ENCODE results near the gene TAX1BP3. TPM values are rescaled to one million over a fixed set of nuclear protein-coding genes. Genes with fewer than 3 reads are reported as not detected.

The TAX1BP3 gene
- polyA plus RNA-seq, 1 of the 3 experiments (the other 2 are of a cell fraction) = 192 TPM

DNA sequence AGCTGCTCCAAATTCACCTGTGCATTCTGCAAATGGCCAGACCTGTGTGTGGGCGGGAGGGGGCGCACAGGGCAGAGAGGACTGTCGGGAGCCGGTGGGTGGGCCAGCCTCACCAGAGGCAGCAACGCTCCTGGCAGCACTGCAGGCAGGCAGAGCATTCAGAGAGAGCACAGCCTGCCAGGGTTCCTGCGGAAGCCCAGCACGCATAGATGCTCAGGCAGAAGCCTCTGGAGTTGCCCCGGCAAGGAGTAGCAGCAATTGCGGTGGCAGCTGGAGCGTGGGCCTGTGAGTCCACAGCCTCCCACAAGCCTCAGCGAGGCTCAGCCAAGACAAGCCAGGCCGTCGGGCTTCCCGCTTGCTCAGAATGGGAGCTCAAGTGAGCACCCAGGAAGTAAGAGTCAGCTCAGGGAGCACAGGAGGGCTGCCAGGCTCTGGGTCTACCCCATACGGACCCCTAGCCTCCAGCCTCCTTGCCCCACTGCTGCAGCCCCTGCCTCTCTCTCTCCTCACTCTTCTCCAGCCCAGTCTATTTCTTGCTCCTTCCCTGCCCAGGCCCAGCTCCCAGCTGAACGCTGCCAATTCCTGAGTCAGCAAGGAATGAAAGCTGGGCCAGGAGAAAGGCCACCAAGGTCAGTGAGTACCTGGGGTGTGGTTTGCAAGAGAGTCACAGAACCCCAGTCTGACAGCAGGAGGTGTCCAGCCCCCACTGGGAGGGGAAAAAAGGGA is 9.9 kb upstream of the TAX1BP3 start:
- no peaks in the 10 kb centered on the region for H3K36me3 ChIP-seq (replicated peaks in 1 of 2; ENCODE audit: control insufficient read depth in 1 of 2, insufficient read depth in 2 of 2, low read length in 1 of 2)
- H3K9me2 ChIP-seq = no peaks in the 10 kb centered on the region
- H3K4me3 ChIP-seq (ENCODE audit: low read depth in 2 of 2, low read length in 1 of 2) = no peak overlapping the region
- no peaks in the 10 kb centered on the region for H3K4me1 ChIP-seq (ENCODE audit: control insufficient read depth in 1 of 2, insufficient read depth in 2 of 2, low read depth in 1 of 2, low read length in 1 of 2)
- no peak overlapping the region for H3K4me2 ChIP-seq
- H3K9ac ChIP-seq = no peak overlapping the region
- H4K20me1 ChIP-seq (ENCODE audit: insufficient read depth) = no peaks in the 10 kb centered on the region
- 70% methylated on average over 15 of the region's 16 CpGs for WGBS (ENCODE audit: low lambda C conversion rate)
- no peak overlapping the region for H2AFZ ChIP-seq (ENCODE audit: low read depth)
- no peak for DNase-seq
- no peaks in the 10 kb centered on the region for H3F3A ChIP-seq (replicated peaks; ENCODE audit: insufficient read depth)
- no peaks in the 10 kb centered on the region for H3K27me3 ChIP-seq (ENCODE audit: insufficient read depth)
- no peak overlapping the region for H3K27ac ChIP-seq (ENCODE audit: low read depth in 2 of 2, low read length in 1 of 2)
- ChIA-PET CTCF (interaction anchor here (1.0 kb wide), 1 partner anchor 45 kb away, joined by 3 read pairs; no protein-coding TSS in a partner anchor), POLR2A (interaction anchor here (0.6 kb wide), 1 partner anchor 56 kb away, joined by 3 read pairs; no protein-coding TSS in a partner anchor)
- no peak for TF ChIP-seq EP300 (IDR thresholded peaks at IDR 0.05; ENCODE audit: borderline replicate concordance in 1 of 2, low read depth in 1 of 2, low read length in 1 of 2)
- no peak for TF ChIP-seq ZBTB33 (IDR thresholded peaks at IDR 0.05; ENCODE audit: borderline replicate concordance, low read depth)
- TF ChIP-seq FOSL2 (IDR thresholded peaks at IDR 0.05; ENCODE audit: borderline replicate concordance, low read depth) = no peak
- TF ChIP-seq ELF1 (IDR thresholded peaks at IDR 0.05) = no peak
- TF ChIP-seq MEF2A (IDR thresholded peaks at IDR 0.05; ENCODE audit: borderline replicate concordance, low read depth) = no peak
- no peaks in the 10 kb centered on the region for H3K79me2 ChIP-seq (ENCODE audit: insufficient read depth)
- no peaks in the 10 kb centered on the region for H3K9me3 ChIP-seq

- Histone ChIP-seq H3K4me2 (no peak overlapping the region), H3K4me1 (ENCODE audit: control insufficient read depth in 1 of 2, insufficient read depth in 2 of 2, low read depth in 1 of 2, low read length in 1 of 2) (no peaks in the 10 kb centered on the region), H3K9me3 (no peaks in the 10 kb centered on the region), H4K20me1 (ENCODE audit: insufficient read depth) (no peaks in the 10 kb centered on the region), H3K9me2 (no peaks in the 10 kb centered on the region), H3K9ac (no peak overlapping the region), H3K4me3 (ENCODE audit: low read depth in 2 of 2, low read length in 1 of 2) (no peak overlapping the region), H3F3A (replicated peaks; ENCODE audit: insufficient read depth) (no peaks in the 10 kb centered on the region), H3K79me2 (ENCODE audit: insufficient read depth) (peaks cover 4% of the 10 kb centered on the region), H3K36me3 (replicated peaks in 1 of 2; ENCODE audit: control insufficient read depth in 1 of 2, insufficient read depth in 2 of 2, low read length in 1 of 2) (no peaks in the 10 kb centered on the region), H3K27ac (ENCODE audit: low read depth in 2 of 2, low read length in 1 of 2) (no peak overlapping the region), H2AFZ (ENCODE audit: low read depth) (no peak overlapping the region), H3K27me3 (ENCODE audit: insufficient read depth) (no peaks in the 10 kb centered on the region)
- CTCF ChIA-PET = interaction anchor here (1.3 kb wide), 1 partner anchor 152 kb away, joined by 3 read pairs; no protein-coding TSS in a partner anchor
- POLR2A ChIA-PET = no interaction called here
- DNase-seq = no peak
- TF ChIP-seq RCOR1 (IDR thresholded peaks at IDR 0.05; ENCODE audit: low read length) = no peak
- no peak for TF ChIP-seq EP300 (IDR thresholded peaks at IDR 0.05; ENCODE audit: borderline replicate concordance in 1 of 2, low read depth in 1 of 2, low read length in 1 of 2)
- no peak for TF ChIP-seq MAX (IDR thresholded peaks at IDR 0.05; ENCODE audit: low read depth)
- no peak for TF ChIP-seq FOXM1 (IDR thresholded peaks at IDR 0.05; ENCODE audit: low read depth)
- no peak for TF ChIP-seq USF1 (IDR thresholded peaks at IDR 0.05; ENCODE audit: borderline replicate concordance, low read depth)
- TF ChIP-seq SIN3A (IDR thresholded peaks at IDR 0.05; ENCODE audit: borderline replicate concordance, low read depth, low read length) = no peak
- WGBS (ENCODE audit: low lambda C conversion rate) = 77% methylated on average over 10 of the region's 11 CpGs
Observed at GRCh38 chr17:3675886-3676285, 7.5 kb upstream of the TAX1BP3 start.
